ENCODE results near the gene GKAP1.
"Not testable (repeated sequence)": the region's sequence is repeated elsewhere in the genome, so short reads cannot be mapped to it uniquely, and the experiment has no call there.

The GKAP1 gene

GRCh38 chr9:83817356-83818278 is at the start of gene GKAP1:
TSS of gene GKAP1 (minus strand) at chr9:83817769. CDS start at chr9:83806517, 11,252 bp downstream.
- not testable (repeated sequence) for DNase-seq

GRCh38 chr9:83849895-83850294 is 32.3 kb upstream of the GKAP1 start:
- not testable (repeated sequence) for DNase-seq

GRCh38 chr9:83837070-83837643 is 19.6 kb upstream of the GKAP1 start:
- DNase-seq, result not testable (repeated sequence)

GRCh38 chr9:83830426-83831071 is 13.0 kb upstream of the GKAP1 start:
- not testable (repeated sequence) for DNase-seq

GRCh38 chr9:83824986-83825623 is 7.5 kb upstream of the GKAP1 start:
- not testable (repeated sequence) for DNase-seq

GRCh38 chr9:83817011-83817355 is 586 bp downstream of the GKAP1 start:
- not testable (repeated sequence) for DNase-seq

- DNase-seq, result not testable (repeated sequence)
Measured at GRCh38 chr9:83815120-83815519, 2.4 kb downstream of the GKAP1 start.

GRCh38 chr9:83809213-83809612 is 8.4 kb downstream of the GKAP1 start:
- DNase-seq, result not testable (repeated sequence)

- not testable (repeated sequence) for DNase-seq
Measured at GRCh38 chr9:83804454-83804853, 13.1 kb downstream of the GKAP1 start.

GRCh38 chr9:83803941-83804340 is 13.6 kb downstream of the GKAP1 start:
- DNase-seq, result not testable (repeated sequence)

GRCh38 chr9:83800236-83801033 is 17.1 kb downstream of the GKAP1 start:
- DNase-seq, result no peak

GRCh38 chr9:83794051-83794450 is 23.5 kb downstream of the GKAP1 start:
- DNase-seq, result no peak

GRCh38 chr9:83792746-83793145 is 24.8 kb downstream of the GKAP1 start:
- no peak for DNase-seq

- DNase-seq, result no peak
Measured at GRCh38 chr9:83778164-83778563, 39.4 kb downstream of the GKAP1 start.

GRCh38 chr9:83775932-83776331 is 41.6 kb downstream of the GKAP1 start:
- no peak for DNase-seq

- DNase-seq, result no peak
Measured at GRCh38 chr9:83772860-83773259, 44.7 kb downstream of the GKAP1 start.

- DNase-seq, result no peak
Measured at GRCh38 chr9:83765376-83765775, 52.2 kb downstream of the GKAP1 start.

- no peak for DNase-seq
Measured at GRCh38 chr9:83754383-83754977, 63.1 kb downstream of the GKAP1 start.

GRCh38 chr9:83749706-83750105 is 67.9 kb downstream of the GKAP1 start:
- DNase-seq, result no peak

- no peak for DNase-seq
Measured at GRCh38 chr9:83744206-83744605, 73.4 kb downstream of the GKAP1 start.

GRCh38 chr9:83733739-83734138 is 83.8 kb downstream of the GKAP1 start:
- DNase-seq, result no peak

All from GOT3 (cell line).